GM23338 (cell line): ENCODE data around the gene OGG1. TPM values are rescaled to one million over a fixed set of nuclear protein-coding genes. Genes with fewer than 3 reads are reported as not detected.

Source experiments
- ATAC-seq: fragments of 200-7000 bp; cut with Tn5 transposase; 3 replicates; pipeline ENCODE4 v1.9.1; 2020
- DNase-seq: peaks from one replicate; pipeline ENCODE4 v3.0.0-alpha.2; 2015; ENCODE audit warnings: low spot score
- H2AFZ ChIP-seq: fragments of 200-600 bp; sonication (generic); 2 replicates; pipeline ENCODE4 v1.8.0; 2016; ENCODE audit warnings: antibody characterized with exemption, mild to moderate bottlenecking, moderate library complexity
- H3F3A ChIP-seq: fragments of 200-600 bp; sonication (generic); replicated peaks from 2 replicates; pipeline ENCODE4 v1.8.0; 2017; ENCODE audit warnings: antibody characterized with exemption, mixed run types, low read depth
- H3K27ac ChIP-seq: fragments of 200-600 bp; sonication (generic); 2 replicates; pipeline ENCODE4 v1.6.1; 2016; ENCODE audit warnings: low read depth
- H3K27me3 ChIP-seq: fragments of 200-600 bp; sonication (generic); 2 replicates; pipeline ENCODE4 v1.8.0; 2016; ENCODE audit warnings: mild to moderate bottlenecking, mixed run types, moderate library complexity; ENCODE audit not compliant: insufficient read depth
- H3K36me3 ChIP-seq: fragments of 200-600 bp; sonication (generic); 2 replicates; pipeline ENCODE4 v1.8.0; 2016; ENCODE audit warnings: mild to moderate bottlenecking; ENCODE audit not compliant: insufficient read depth
- H3K4me1 ChIP-seq: fragments of 200-600 bp; sonication (generic); 2 replicates; pipeline ENCODE4 v1.8.0; 2016; ENCODE audit warnings: mild to moderate bottlenecking, moderate library complexity; ENCODE audit not compliant: insufficient read depth
- H3K4me2 ChIP-seq: fragments of 200-600 bp; sonication (generic); 2 replicates; pipeline ENCODE4 v1.7.1; 2017; ENCODE audit warnings: mixed run types
- H3K4me3 ChIP-seq: fragments of 200-600 bp; sonication (generic); 2 replicates; pipeline ENCODE4 v1.6.1; 2016; ENCODE audit warnings: mixed run types
- H3K79me2 ChIP-seq: fragments of 200-600 bp; sonication (generic); replicated peaks from 2 replicates; pipeline ENCODE4 v1.8.0; 2017; ENCODE audit warnings: mild to moderate bottlenecking; ENCODE audit not compliant: insufficient read depth
- H3K9me2 ChIP-seq: fragments of 200-600 bp; sonication (generic); 2 replicates; pipeline ENCODE4 v1.8.0; 2017; ENCODE audit not compliant: insufficient read depth
- H4K20me1 ChIP-seq: fragments of 200-600 bp; sonication (generic); replicated peaks from 2 replicates; pipeline ENCODE4 v1.8.0; 2017; ENCODE audit warnings: mild to moderate bottlenecking; ENCODE audit not compliant: insufficient read depth
- H3K27ac Mint-ChIP-seq: 2 replicates; pipeline ENCODE4 v1.8.0; 2020; ENCODE audit warnings: inconsistent platforms, mild to moderate bottlenecking, moderate library complexity, mixed read lengths
- H3K27me3 Mint-ChIP-seq: 3 replicates; pipeline ENCODE4 v1.8.0; 2022; ENCODE audit warnings: low read depth, mild to moderate bottlenecking, moderate library complexity, mixed read lengths, inconsistent platforms; ENCODE audit not compliant: insufficient read depth, poor library complexity
- H3K36me3 Mint-ChIP-seq: 3 replicates; pipeline ENCODE4 v1.8.0; 2021; ENCODE audit warnings: low read depth, mild to moderate bottlenecking, inconsistent platforms, moderate library complexity, mixed read lengths
- H3K4me1 Mint-ChIP-seq: 3 replicates; pipeline ENCODE4 v1.8.0; 2020; ENCODE audit warnings: mild to moderate bottlenecking, inconsistent platforms, mixed read lengths
- H3K4me3 Mint-ChIP-seq: 3 replicates; pipeline ENCODE4 v1.8.0; 2021; ENCODE audit warnings: moderate library complexity, mild to moderate bottlenecking, inconsistent platforms, mixed read lengths
- H3K9me3 Mint-ChIP-seq: 3 replicates; pipeline ENCODE4 v1.8.0; 2020; ENCODE audit warnings: moderate library complexity, mild to moderate bottlenecking, inconsistent platforms, mixed read lengths
- CTCF ChIP-seq, 2 experiments: fragments of 200-600 bp in 1 of 2; sonication (generic) in 1 of 2; conservative IDR thresholded peaks; 2 replicates each; pipeline versions ENCODE4 v1.5.1 to v1.6.1; 2016 to 2017; ENCODE audit warnings: antibody characterized with exemption in 2 of 2, low read depth in 2 of 2, mild to moderate bottlenecking in 2 of 2, moderate library complexity in 1 of 2
- ETS1 ChIP-seq: IDR thresholded peaks from 2 replicates; pipeline ENCODE4 v1.6.1; 2016; ENCODE audit warnings: antibody characterized with exemption
- EZH2 ChIP-seq: fragments of 200-600 bp; sonication (generic); IDR thresholded peaks from one replicate; pipeline ENCODE4 v1.8.0; 2017; ENCODE audit warnings: antibody characterized with exemption, mild to moderate bottlenecking, low read depth; ENCODE audit not compliant: unreplicated experiment
- EZH2phosphoT487 ChIP-seq: fragments of 200-600 bp; sonication (generic); IDR thresholded peaks from one replicate; pipeline ENCODE4 v1.8.1; 2018; ENCODE audit warnings: antibody characterized with exemption; ENCODE audit not compliant: unreplicated experiment
- JUNB ChIP-seq: IDR thresholded peaks from one replicate; pipeline ENCODE4 v1.6.1; 2016; ENCODE audit warnings: antibody characterized with exemption; ENCODE audit not compliant: unreplicated experiment
- NANOG ChIP-seq: IDR thresholded peaks from 2 replicates; pipeline ENCODE4 v1.6.1; 2016; ENCODE audit warnings: antibody characterized with exemption, borderline replicate concordance
- ZNF114 ChIP-seq: fragments of 250-450 bp; sonication (Bioruptor Pico); IDR thresholded peaks from 2 replicates; pipeline ENCODE4 v1.5.0; 2020; ENCODE audit warnings: mild to moderate bottlenecking, moderate library complexity
- polyA plus RNA-seq: library from polyadenylated mRNA; unstranded; fragments of >200 nt; fragmentation: Nextera tagmentation; extraction: Ambion mirVana; gene quantifications from 2 replicates; pipeline ENCODE4 v1.2.1, GENCODE V29; 2016
- total RNA-seq: library from RNA; depleted of rRNA; stranded (reverse); fragments of >200 nt; shearing (Covaris generic); gene quantifications from 2 replicates; pipeline ENCODE4 v1.2.3, GENCODE V29; 2014
- TF ChIP-seq, protein P1 (sequence below): IDR thresholded peaks from one replicate; pipeline ENCODE4 v1.6.1; 2018; ENCODE audit warnings: antibody characterized with exemption; ENCODE audit not compliant: unreplicated experiment
- TF ChIP-seq, protein P2 (sequence below): fragments of 250-450 bp; sonication (Bioruptor Pico); IDR thresholded peaks from 2 replicates; pipeline ENCODE4 v1.5.0; 2020; ENCODE audit warnings: mild to moderate bottlenecking, moderate library complexity

The OGG1 gene
- total and polyA plus RNA-seq, 2 experiments from 2014 or later, result 20.6 to 27.6 TPM

DNA sequence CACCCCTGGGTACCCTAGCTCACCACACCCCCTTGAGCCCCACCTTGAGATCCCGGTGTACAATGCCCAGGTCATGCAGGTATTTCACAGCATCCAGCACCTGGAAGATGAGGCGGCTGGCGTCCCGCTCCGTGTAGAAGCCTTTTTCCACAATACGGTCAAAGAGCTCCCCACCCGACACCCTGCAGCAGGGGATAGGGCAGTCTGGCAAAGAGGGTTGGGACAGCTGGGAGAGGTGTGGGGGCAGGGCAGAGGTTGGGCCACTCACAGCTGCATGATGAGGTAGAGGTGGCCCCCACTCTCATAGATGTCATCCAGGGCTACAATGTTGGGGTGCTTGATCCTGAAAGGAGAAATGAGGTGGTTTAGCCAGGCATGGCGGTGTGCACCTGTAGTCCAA, 13.1 kb downstream of the OGG1 start:
- TF ChIP-seq ETS1 (no peak), EZH2 (no peak), JUNB (no peak), ZNF114 (CRISPR knock-in tag) (no peak), CTCF (conservative IDR thresholded peaks at IDR 0.05; ENCODE audit: low read depth in 2 of 2) (no peak), NANOG (no peak), EZH2phosphoT487 (no peak)
- TF ChIP-seq, protein P1, sequence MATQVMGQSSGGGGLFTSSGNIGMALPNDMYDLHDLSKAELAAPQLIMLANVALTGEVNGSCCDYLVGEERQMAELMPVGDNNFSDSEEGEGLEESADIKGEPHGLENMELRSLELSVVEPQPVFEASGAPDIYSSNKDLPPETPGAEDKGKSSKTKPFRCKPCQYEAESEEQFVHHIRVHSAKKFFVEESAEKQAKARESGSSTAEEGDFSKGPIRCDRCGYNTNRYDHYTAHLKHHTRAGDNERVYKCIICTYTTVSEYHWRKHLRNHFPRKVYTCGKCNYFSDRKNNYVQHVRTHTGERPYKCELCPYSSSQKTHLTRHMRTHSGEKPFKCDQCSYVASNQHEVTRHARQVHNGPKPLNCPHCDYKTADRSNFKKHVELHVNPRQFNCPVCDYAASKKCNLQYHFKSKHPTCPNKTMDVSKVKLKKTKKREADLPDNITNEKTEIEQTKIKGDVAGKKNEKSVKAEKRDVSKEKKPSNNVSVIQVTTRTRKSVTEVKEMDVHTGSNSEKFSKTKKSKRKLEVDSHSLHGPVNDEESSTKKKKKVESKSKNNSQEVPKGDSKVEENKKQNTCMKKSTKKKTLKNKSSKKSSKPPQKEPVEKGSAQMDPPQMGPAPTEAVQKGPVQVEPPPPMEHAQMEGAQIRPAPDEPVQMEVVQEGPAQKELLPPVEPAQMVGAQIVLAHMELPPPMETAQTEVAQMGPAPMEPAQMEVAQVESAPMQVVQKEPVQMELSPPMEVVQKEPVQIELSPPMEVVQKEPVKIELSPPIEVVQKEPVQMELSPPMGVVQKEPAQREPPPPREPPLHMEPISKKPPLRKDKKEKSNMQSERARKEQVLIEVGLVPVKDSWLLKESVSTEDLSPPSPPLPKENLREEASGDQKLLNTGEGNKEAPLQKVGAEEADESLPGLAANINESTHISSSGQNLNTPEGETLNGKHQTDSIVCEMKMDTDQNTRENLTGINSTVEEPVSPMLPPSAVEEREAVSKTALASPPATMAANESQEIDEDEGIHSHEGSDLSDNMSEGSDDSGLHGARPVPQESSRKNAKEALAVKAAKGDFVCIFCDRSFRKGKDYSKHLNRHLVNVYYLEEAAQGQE, result no peak
- TF ChIP-seq, protein P2, sequence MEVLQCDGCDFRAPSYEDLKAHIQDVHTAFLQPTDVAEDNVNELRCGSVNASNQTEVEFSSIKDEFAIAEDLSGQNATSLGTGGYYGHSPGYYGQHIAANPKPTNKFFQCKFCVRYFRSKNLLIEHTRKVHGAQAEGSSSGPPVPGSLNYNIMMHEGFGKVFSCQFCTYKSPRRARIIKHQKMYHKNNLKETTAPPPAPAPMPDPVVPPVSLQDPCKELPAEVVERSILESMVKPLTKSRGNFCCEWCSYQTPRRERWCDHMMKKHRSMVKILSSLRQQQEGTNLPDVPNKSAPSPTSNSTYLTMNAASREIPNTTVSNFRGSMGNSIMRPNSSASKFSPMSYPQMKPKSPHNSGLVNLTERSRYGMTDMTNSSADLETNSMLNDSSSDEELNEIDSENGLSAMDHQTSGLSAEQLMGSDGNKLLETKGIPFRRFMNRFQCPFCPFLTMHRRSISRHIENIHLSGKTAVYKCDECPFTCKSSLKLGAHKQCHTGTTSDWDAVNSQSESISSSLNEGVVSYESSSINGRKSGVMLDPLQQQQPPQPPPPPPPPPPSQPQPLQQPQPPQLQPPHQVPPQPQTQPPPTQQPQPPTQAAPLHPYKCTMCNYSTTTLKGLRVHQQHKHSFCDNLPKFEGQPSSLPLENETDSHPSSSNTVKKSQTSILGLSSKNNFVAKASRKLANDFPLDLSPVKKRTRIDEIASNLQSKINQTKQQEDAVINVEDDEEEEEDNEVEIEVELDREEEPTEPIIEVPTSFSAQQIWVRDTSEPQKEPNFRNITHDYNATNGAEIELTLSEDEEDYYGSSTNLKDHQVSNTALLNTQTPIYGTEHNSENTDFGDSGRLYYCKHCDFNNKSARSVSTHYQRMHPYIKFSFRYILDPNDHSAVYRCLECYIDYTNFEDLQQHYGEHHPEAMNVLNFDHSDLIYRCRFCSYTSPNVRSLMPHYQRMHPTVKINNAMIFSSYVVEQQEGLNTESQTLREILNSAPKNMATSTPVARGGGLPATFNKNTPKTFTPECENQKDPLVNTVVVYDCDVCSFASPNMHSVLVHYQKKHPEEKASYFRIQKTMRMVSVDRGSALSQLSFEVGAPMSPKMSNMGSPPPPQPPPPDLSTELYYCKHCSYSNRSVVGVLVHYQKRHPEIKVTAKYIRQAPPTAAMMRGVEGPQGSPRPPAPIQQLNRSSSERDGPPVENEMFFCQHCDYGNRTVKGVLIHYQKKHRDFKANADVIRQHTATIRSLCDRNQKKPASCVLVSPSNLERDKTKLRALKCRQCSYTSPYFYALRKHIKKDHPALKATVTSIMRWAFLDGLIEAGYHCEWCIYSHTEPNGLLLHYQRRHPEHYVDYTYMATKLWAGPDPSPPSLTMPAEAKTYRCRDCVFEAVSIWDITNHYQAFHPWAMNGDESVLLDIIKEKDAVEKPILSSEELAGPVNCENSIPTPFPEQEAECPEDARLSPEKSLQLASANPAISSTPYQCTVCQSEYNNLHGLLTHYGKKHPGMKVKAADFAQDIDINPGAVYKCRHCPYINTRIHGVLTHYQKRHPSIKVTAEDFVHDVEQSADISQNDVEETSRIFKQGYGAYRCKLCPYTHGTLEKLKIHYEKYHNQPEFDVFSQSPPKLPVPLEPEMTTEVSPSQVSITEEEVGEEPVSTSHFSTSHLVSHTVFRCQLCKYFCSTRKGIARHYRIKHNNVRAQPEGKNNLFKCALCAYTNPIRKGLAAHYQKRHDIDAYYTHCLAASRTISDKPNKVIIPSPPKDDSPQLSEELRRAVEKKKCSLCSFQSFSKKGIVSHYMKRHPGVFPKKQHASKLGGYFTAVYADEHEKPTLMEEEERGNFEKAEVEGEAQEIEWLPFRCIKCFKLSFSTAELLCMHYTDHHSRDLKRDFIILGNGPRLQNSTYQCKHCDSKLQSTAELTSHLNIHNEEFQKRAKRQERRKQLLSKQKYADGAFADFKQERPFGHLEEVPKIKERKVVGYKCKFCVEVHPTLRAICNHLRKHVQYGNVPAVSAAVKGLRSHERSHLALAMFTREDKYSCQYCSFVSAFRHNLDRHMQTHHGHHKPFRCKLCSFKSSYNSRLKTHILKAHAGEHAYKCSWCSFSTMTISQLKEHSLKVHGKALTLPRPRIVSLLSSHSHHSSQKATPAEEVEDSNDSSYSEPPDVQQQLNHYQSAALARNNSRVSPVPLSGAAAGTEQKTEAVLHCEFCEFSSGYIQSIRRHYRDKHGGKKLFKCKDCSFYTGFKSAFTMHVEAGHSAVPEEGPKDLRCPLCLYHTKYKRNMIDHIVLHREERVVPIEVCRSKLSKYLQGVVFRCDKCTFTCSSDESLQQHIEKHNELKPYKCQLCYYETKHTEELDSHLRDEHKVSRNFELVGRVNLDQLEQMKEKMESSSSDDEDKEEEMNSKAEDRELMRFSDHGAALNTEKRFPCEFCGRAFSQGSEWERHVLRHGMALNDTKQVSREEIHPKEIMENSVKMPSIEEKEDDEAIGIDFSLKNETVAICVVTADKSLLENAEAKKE (CRISPR knock-in tag), result no peak
- Histone ChIP-seq H3K27ac (no peak overlapping the region), H3K36me3 (no peaks in the 10 kb centered on the region; the same call in 1 of the 2 replicates), H3K4me2 (no peak overlapping the region), H3K79me2 (no peaks in the 10 kb centered on the region), H3F3A (no peaks in the 10 kb centered on the region), H4K20me1 (no peaks in the 10 kb centered on the region; the same call in 1 of the 2 replicates), H3K27me3 (peaks cover 15% of the 10 kb centered on the region; the same call in 1 of the 2 replicates), H3K4me3 (no peak overlapping the region), H3K4me1 (no peaks in the 10 kb centered on the region), H3K9me2 (no peaks in the 10 kb centered on the region), H2AFZ (no peak overlapping the region)
- ATAC-seq, result peak; percentile 53
- Mint-ChIP-seq H3K9me3 (no peaks in the 10 kb centered on the region), H3K27me3 (peaks cover 22% of the 10 kb centered on the region), H3K36me3 (peaks cover 19% of the 10 kb centered on the region), H3K4me3 (no peak overlapping the region), H3K4me1 (peaks cover 11% of the 10 kb centered on the region; the same call in 1 of the 3 replicates), H3K27ac (no peak overlapping the region)
- no peak for DNase-seq
